ENCODE results near the gene NAGA. TPM values are rescaled to one million over a fixed set of nuclear protein-coding genes. Genes with fewer than 3 reads are reported as not detected.

NAGA gene
- total RNA-seq, 1 donor from 2014 or later, result 16.9 TPM

DNA sequence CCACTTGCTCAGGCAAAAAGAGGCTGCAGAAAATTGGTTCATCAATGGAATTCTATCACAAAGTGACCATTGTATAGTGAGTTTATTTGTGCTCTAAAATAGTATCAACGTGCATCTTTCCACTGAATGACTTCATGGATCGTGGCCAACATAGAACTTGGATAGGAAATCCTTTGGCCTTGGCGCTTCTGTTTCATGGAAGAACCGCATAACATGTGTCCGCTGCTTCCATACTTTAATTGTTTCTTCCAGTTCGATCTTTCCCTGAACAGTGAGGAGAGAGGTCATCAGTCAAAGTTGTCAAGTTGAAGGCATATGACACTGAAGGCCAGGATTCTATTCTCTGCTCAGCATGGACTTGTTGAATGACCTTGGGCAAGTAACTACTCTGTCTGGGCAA lies 15.4 kb upstream of the NAGA start:
- H3K4me1 Mint-ChIP-seq (ENCODE audit: low read depth), result peaks cover 7% of the 10 kb centered on the region
- H3K9me3 Mint-ChIP-seq (ENCODE audit: low read depth), result no peaks in the 10 kb centered on the region
- peaks cover 28% of the 10 kb centered on the region for H3K36me3 Mint-ChIP-seq (ENCODE audit: insufficient read depth)
- TF ChIP-seq CTCF (IDR thresholded peaks at IDR 0.05; ENCODE audit: unreplicated experiment), result no peak
- no peak for DNase-seq (ENCODE audit: low spot score, unreplicated experiment)
- no peak overlapping the region for H3K27ac Mint-ChIP-seq
- no peak overlapping the region for H3K4me3 Mint-ChIP-seq (ENCODE audit: low read depth)
- no peaks in the 10 kb centered on the region for H3K27me3 Mint-ChIP-seq

- no peak for DNase-seq (ENCODE audit: low spot score, unreplicated experiment)
- TF ChIP-seq CTCF (IDR thresholded peaks at IDR 0.05; ENCODE audit: unreplicated experiment), result no peak
- Mint-ChIP-seq H3K4me3 (ENCODE audit: low read depth) (no peak overlapping the region), H3K4me1 (ENCODE audit: low read depth) (peaks cover 15% of the 10 kb centered on the region), H3K36me3 (ENCODE audit: insufficient read depth) (peaks cover 26% of the 10 kb centered on the region), H3K9me3 (ENCODE audit: low read depth) (no peaks in the 10 kb centered on the region), H3K27ac (peak overlapping the region; percentile 57), H3K27me3 (no peaks in the 10 kb centered on the region)
Observed at GRCh38 chr22:42084874-42085273, 14.3 kb upstream of the NAGA start.

- no peak overlapping the region for H3K27ac Mint-ChIP-seq
- H3K36me3 Mint-ChIP-seq (ENCODE audit: insufficient read depth), result peaks cover 19% of the 10 kb centered on the region
- H3K4me3 Mint-ChIP-seq (ENCODE audit: low read depth), result no peak overlapping the region
- no peak for TF ChIP-seq CTCF (IDR thresholded peaks at IDR 0.05; ENCODE audit: unreplicated experiment)
- H3K27me3 Mint-ChIP-seq, result no peaks in the 10 kb centered on the region
- no peaks in the 10 kb centered on the region for H3K9me3 Mint-ChIP-seq (ENCODE audit: low read depth)
- no peak for DNase-seq (ENCODE audit: low spot score, unreplicated experiment)
- H3K4me1 Mint-ChIP-seq (ENCODE audit: low read depth), result peaks cover 19% of the 10 kb centered on the region
Observed at GRCh38 chr22:42083119-42083518, 12.5 kb upstream of the NAGA start.

GRCh38 chr22:42080287-42080686 lies 9.7 kb upstream of the NAGA start:
- no peaks in the 10 kb centered on the region for H3K9me3 Mint-ChIP-seq (ENCODE audit: low read depth)
- H3K27ac Mint-ChIP-seq, result peak overlapping the region; percentile 98
- H3K4me1 Mint-ChIP-seq (ENCODE audit: low read depth), result peaks cover 19% of the 10 kb centered on the region
- DNase-seq (ENCODE audit: low spot score, unreplicated experiment), result no peak
- peak overlapping the region; percentile 93 for H3K4me3 Mint-ChIP-seq (ENCODE audit: low read depth)
- H3K27me3 Mint-ChIP-seq, result no peaks in the 10 kb centered on the region
- no peak for TF ChIP-seq CTCF (IDR thresholded peaks at IDR 0.05; ENCODE audit: unreplicated experiment)
- H3K36me3 Mint-ChIP-seq (ENCODE audit: insufficient read depth), result peaks cover 10% of the 10 kb centered on the region

- Mint-ChIP-seq H3K4me1 (ENCODE audit: low read depth) (peaks cover 21% of the 10 kb centered on the region), H3K4me3 (ENCODE audit: low read depth) (peak within 1 kb of the TSS; percentile 93), H3K36me3 (ENCODE audit: insufficient read depth) (peaks cover 8% of the 10 kb centered on the region), H3K9me3 (ENCODE audit: low read depth) (no peaks in the 10 kb centered on the region), H3K27ac (peak within 1 kb of the TSS; percentile 98), H3K27me3 (no peaks in the 10 kb centered on the region)
- DNase-seq (ENCODE audit: low spot score, unreplicated experiment), result peak; percentile 97
- no peak for TF ChIP-seq CTCF (IDR thresholded peaks at IDR 0.05; ENCODE audit: unreplicated experiment)
Observed at GRCh38 chr22:42079319-42080251, 9.0 kb upstream of the NAGA start, which contains the start of gene SMDT1. SMDT1 (plus strand) TSS chr22:42079700; CDS start chr22:42079769, 69 bp downstream.

Measured in progenitor cell of endocrine pancreas (in vitro differentiated cells).